GM18520 (cell line): ENCODE results near the gene TNFSF8.

Experiments used
- ATAC-seq: cut with Tn5 transposase; IDR thresholded peaks from one replicate; pipeline ENCODE4 v1.9.1; 2021; ENCODE audit not compliant: unreplicated experiment

The TNFSF8 gene

GRCh38 chr9:114937516-114937915, 7.1 kb upstream of the TNFSF8 start:
- no peak for ATAC-seq

GRCh38 chr9:114936581-114936980, 6.2 kb upstream of the TNFSF8 start:
- ATAC-seq, result no peak

- no peak for ATAC-seq
These were observed 4.7 kb upstream of the TNFSF8 start for GRCh38 chr9:114935119-114935518.

- no peak for ATAC-seq
These were observed 2.1 kb upstream of the TNFSF8 start for GRCh38 chr9:114932502-114932901.

- no peak for ATAC-seq
These were observed 1.0 kb upstream of the TNFSF8 start for GRCh38 chr9:114931407-114931806.

- no peak for ATAC-seq
These were observed 1.2 kb downstream of the TNFSF8 start for GRCh38 chr9:114929201-114929600.

GRCh38 chr9:114928671-114929070, 1.7 kb downstream of the TNFSF8 start:
- ATAC-seq, result no peak

- ATAC-seq, result no peak
These were observed 2.3 kb downstream of the TNFSF8 start for GRCh38 chr9:114928136-114928535.

GRCh38 chr9:114925672-114926071, 4.7 kb downstream of the TNFSF8 start:
- no peak for ATAC-seq

GRCh38 chr9:114925039-114925438, 5.4 kb downstream of the TNFSF8 start:
- no peak for ATAC-seq

GRCh38 chr9:114924327-114924726, 6.1 kb downstream of the TNFSF8 start:
- no peak for ATAC-seq

- ATAC-seq, result no peak
These were observed 6.5 kb downstream of the TNFSF8 start for GRCh38 chr9:114923918-114924317.

- no peak for ATAC-seq
These were observed 9.2 kb downstream of the TNFSF8 start for GRCh38 chr9:114921171-114921570.

- ATAC-seq, result no peak
These were observed 10.8 kb downstream of the TNFSF8 start for GRCh38 chr9:114919611-114920010.

- no peak for ATAC-seq
These were observed 13.9 kb downstream of the TNFSF8 start for GRCh38 chr9:114916481-114916880.

- no peak for ATAC-seq
These were observed 16.3 kb downstream of the TNFSF8 start for GRCh38 chr9:114914139-114914538.

- ATAC-seq, result no peak
These were observed 16.7 kb downstream of the TNFSF8 start for GRCh38 chr9:114913656-114914055.

GRCh38 chr9:114913217-114913616, 17.2 kb downstream of the TNFSF8 start:
- no peak for ATAC-seq

- ATAC-seq, result no peak
These were observed 19.1 kb downstream of the TNFSF8 start for GRCh38 chr9:114911167-114911821.

GRCh38 chr9:114910541-114910940, 19.9 kb downstream of the TNFSF8 start:
- ATAC-seq, result no peak

- no peak for ATAC-seq
These were observed 20.7 kb downstream of the TNFSF8 start for GRCh38 chr9:114909661-114910060.

GRCh38 chr9:114908805-114909448, 21.5 kb downstream of the TNFSF8 start:
- ATAC-seq, result no peak

- ATAC-seq, result peak; percentile 47
These were observed 22.2 kb downstream of the TNFSF8 start for GRCh38 chr9:114908104-114908622.
